ENCODE measurements around the gene CSPG4. TPM values are rescaled to one million over a fixed set of nuclear protein-coding genes. Genes with fewer than 3 reads are reported as not detected.

The CSPG4 gene
- total and polyA plus RNA-seq, 9 of the 15 experiments (the other 6 are each of a cell fraction or from before 2014, with no cell fraction given), result under 0.01 to 0.07 (median 0.04) TPM; not detected in 5

DNA sequence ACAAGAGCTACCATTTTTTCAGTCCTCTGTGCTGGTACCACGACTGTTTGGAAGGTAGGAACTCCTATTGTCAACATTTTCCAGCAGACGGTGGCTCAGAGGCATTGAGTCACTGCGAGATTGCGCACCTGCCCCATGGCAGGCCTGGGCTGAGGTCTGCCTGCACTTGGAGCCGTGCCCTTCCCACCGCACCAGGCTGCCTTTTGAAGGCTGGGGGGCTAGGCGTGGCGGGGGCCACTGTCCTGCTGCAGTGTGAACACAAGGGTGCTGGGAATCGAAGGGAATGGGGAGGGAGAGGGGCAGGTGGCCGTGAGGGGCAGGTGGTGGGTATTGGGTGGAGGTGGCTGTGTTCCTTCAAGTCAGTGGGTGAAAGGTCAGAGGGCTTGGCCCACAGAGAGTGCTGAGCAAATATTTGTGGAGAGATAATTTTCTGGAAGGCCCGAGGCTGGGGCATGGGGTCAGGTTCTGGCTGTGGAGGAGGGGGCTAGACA, 48.7 kb downstream of the CSPG4 start:
- Histone ChIP-seq H3K4me2 (ENCODE audit: insufficient read depth, low read length) (no peak overlapping the region), H4K20me1 (replicated peaks; ENCODE audit: control insufficient read depth, insufficient read depth, low read length) (peaks cover 7% of the 10 kb centered on the region), H2AFZ (ENCODE audit: low read depth, low read length) (no peak overlapping the region), H3K27me3 (ENCODE audit: control insufficient read depth in 2 of 2, insufficient read depth in 2 of 2, low read length in 2 of 2) (no peaks in the 10 kb centered on the region), H3K4me1 (replicated peaks in 1 of 2; ENCODE audit: control insufficient read depth in 2 of 2, insufficient read depth in 2 of 2, low read length in 2 of 2) (peaks cover 0 to 24% of the 10 kb centered on the region in 2 experiments; a peak in 2 of 5 replicates), H3K79me2 (ENCODE audit: control insufficient read depth, insufficient read depth, low read length) (no peaks in the 10 kb centered on the region), H3K9ac (ENCODE audit: insufficient read depth in 1 of 2, low read depth in 2 of 2, low read length in 2 of 2) (peak overlapping the region in 1 of 2 experiments; percentile 76; a peak in 3 of 4 replicates), H3K9me3 (replicated peaks; ENCODE audit: control insufficient read depth, insufficient read depth, low read depth, low read length) (no peaks in the 10 kb centered on the region), H3K4me3 (no peak overlapping the region), H3K27ac (ENCODE audit: extremely low read depth, low read depth, low read length) (no peak overlapping the region), H3K36me3 (ENCODE audit: control insufficient read depth, insufficient read depth, low read length) (peaks cover 7% of the 10 kb centered on the region; the same call in 1 of the 3 replicates), H3K9me1 (ENCODE audit: control insufficient read depth, insufficient read depth, low read length) (no peaks in the 10 kb centered on the region)
- FAIRE-seq (no peak), DNase-seq (ENCODE audit: extremely low read depth in 1 of 4, low spot score in 3 of 4) (no peak), ATAC-seq (no peak)
- in situ Hi-C loops (cut with MboI), result no loop called here
- intact Hi-C loops (cut with micrococcal nuclease), result no loop called here
- BruUV-seq (replicated peaks), result no TSS peak
- ChIA-PET POLR2A (interaction anchor here (1.0 kb wide), 1 partner anchor 21 kb away, joined by 4 read pairs; no protein-coding TSS in a partner anchor), CTCF (ENCODE audit: low intra/inter-chr PET ratio) (no interaction called here)
- 51% methylated on average over 10 of the region's 11 CpGs for WGBS (ENCODE audit: insufficient coverage, low coverage, missing lambda C conversion rate)
- TF ChIP-seq CBFA2T2 (conservative IDR thresholded peaks at IDR 0.05) (0 out of 2 replicates have a peak, but pooled peaks have one; percentile 12), KLF6 (CRISPR knock-in tag; IDR thresholded peaks at IDR 0.05; ENCODE audit: borderline replicate concordance) (no peak), NR2C1 (IDR thresholded peaks at IDR 0.05) (no peak), NR2C1 (tag; IDR thresholded peaks at IDR 0.05) (peak; percentile 32; the same call in 1 of the 2 replicates), CBFA2T3 (IDR thresholded peaks at IDR 0.05) (peak; percentile 47; the same call in 1 of the 2 replicates), POLR2G (IDR thresholded peaks at IDR 0.05; ENCODE audit: low read depth, low read length) (peak; percentile 48; the same call in 1 of the 2 replicates)
